Fibroblast of skin of back (primary cell): Measurements from ENCODE around the gene SSBP4.

Experiments
- DNase-seq: peaks from one replicate; pipeline ENCODE4 v3.0.0-alpha.2; 2013

Gene SSBP4

DNA sequence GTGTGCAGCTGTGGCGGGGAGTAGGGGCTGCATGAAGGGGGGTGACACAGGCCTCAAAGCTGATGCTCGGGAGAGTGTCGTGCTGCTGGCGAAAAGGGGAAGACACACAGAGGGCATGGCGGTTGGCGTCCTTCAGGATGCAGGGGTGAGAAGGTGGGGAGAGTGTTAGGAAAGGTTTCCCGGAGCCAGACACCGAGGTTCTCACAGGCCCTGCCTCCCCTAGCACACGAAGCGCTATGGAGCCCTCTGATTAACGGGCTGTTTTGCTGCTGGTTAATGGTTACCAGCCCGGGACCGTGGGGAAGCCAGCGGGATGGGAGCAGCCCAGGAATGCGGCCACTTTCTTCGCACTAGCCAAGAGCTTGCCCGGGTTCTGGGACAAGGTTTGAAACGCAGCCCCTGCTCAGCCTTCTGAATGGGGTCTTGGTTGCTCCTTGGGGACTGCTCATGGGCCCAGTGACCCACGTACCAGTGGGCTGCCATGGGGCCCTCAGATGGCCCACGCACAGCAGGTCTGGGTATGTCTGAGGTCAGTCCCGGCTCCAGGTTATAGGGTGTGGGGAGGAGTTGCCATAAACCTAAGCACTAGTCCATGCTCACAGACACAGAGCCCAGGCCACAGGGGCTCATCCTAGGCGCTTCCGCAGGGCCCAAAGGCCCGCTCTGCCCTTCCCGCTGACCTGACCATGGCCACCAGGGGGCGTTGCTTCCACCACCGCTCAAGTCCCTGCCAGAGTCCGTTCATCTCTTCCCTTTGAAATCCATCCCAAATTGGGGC is 50.1 kb downstream of the SSBP4 start:
- peak; percentile 56 for DNase-seq

DNA sequence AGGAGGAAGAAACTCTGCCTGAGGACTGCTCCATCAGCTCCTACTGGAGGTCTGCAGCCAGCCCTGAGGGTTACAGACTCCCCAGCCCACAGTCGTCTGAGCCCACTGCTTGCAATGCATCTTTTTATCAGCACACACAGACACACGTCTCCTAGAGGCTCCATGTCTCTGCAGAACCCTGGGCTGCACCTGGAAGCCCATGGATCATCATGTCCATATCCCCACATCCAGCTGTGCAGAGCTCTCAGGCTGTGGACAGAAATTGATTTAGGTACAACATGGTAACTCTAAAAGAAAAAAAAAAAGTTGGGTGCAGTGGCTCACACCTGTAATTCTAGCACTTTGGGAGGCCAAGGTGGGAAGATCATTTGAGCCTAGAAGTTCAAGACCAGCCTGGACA is 51.6 kb downstream of the SSBP4 start:
- no peak for DNase-seq

DNA sequence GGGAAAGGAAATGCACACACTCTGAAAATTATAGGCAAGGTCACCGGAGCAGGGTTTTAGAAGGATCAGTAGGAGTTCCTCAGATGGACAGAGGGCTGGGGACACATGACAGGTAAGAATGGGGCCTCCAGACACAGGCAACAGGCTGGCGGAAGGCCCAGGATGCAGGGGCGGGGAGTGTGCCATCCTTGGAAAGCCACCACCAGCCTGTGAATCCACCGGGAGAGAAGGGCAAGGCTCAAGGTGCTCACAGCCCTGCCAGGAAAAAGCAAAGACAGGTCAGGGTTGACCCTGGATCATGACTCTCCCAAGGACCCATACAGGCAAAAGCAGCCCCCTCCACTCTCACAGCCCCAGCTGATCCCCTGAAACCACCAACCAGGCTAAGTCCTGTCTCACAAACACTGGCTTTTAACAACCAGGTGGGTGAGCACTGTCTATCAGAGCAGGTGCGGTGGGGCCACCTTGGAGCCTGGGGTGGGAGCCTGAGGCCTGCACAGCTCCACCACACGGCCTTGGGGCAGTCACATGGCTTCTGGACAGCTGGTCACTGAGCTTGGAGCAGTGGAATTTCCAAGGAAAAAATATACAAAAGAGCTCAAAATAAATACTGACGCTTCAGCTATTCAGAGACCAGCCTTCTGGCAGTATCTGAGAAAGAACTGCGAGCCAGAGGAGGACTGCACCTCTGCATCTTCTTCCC is 54.0 kb downstream of the SSBP4 start:
- no peak for DNase-seq

DNA sequence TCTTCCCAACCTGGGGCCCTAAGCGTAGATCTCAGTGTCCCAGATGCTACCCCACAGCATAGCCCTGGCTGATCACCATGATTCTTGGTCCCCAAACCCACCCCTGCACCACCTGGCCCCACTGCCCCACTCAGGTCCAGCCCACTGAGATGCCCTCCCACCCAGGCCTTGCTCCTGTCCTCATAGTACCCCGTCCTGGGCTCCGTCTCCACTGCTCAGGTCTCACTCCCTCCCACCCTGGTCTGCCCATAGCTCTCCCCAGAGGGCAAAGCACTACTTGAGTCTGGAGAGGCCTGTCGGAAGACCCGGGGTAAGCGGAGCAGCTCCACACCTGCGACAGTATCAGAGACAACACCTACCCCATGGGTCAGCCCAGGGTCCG is 54.5 kb downstream of the SSBP4 start:
- no peak for DNase-seq

DNA sequence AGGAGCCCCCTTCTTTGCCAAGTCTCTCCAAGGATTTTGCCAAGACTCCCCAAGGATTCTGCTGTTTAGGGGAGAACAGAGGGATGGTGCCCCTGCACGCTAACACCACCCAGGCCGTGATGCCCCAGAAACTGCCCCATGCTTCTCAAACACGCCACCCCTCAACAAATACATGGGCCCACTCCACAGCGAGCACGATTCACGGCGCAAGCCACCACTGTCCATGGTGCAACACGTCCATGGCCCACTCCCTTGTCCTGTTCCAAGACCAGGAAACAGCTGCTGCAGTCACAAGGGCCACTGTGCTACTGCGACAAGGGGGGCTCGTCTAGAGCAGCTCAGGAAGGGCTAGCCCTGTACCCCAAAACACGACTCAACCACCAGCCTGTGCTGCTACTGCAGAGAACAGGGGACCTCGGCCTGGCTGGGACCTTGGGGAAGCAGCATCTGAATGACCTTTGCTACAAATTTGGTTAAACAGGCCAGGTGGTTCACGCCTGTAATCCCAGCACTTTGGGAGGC is 55.2 kb downstream of the SSBP4 start:
- DNase-seq, result no peak

DNA sequence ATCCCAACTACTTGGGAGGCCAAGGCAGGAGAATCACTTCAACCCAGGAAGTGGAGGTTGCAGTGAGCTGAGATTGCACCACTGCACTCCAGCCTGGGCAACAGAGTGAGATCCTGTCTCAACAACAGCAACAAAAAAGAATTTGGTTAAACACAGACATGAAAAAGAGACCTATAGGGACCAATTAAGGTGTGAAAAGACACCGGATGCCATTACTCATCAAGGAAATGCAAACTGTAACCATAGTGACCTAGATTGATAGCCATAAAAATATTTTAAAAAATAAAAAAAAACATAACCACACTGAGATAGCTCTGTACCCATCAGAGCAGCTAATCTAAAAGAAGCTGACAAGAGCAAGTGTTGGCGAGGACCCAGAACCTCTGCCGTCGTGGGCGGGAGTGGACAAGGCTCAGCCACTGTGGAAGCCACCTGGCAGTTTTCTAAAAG is 55.8 kb downstream of the SSBP4 start:
- no peak for DNase-seq

DNA sequence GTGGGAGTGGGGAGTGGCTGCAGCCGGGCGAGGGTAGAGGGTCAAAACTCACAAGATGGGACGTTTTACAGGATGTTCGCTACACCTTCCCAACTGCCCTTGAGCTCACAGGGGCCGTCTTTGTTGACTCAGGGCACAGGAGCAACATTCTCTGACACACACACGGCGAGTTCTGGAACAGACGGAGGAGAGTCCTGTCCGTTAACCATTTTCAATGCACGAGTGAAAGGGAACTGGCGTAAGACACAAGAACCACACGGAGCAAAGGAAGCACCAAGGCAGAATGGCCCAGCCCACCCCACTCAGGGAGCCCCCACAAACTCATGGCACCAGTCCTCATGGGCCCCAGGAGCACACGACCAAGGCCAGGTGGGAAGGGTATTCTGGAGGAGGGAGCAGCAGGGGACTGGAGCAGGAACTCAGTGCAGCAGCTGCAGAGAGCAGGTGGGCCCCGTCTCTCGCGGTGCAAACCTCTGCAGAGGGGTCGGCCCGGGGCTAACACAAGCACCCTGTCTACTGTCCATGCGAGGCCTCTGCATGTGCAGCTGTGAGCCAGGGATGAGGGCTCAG is 56.6 kb downstream of the SSBP4 start:
- no peak for DNase-seq

DNA sequence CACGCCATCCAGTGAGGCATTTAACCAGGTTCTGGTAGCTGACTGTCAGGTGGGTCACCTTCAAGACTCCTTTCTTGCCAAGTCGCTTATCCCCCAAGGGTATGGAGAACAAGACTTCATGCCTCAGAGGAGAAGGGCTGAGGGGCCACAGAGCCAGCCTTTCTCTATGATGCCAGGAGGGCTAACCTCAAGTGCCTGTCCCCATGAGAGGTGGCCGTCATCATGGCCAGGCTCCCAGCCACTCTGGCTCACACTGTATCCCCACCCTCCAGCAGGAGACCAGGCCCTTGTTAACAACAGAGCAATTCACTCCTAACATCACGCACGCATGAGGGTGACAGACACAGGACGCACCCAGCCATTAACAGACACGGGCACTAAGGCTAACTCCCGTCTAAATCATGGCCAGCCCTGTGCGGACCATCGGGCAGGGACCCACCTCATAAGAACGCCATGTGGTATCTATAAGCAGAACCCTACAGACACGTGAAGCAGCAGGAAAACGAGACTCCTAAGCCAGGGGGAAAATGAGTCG is 57.4 kb downstream of the SSBP4 start:
- DNase-seq, result no peak

DNA sequence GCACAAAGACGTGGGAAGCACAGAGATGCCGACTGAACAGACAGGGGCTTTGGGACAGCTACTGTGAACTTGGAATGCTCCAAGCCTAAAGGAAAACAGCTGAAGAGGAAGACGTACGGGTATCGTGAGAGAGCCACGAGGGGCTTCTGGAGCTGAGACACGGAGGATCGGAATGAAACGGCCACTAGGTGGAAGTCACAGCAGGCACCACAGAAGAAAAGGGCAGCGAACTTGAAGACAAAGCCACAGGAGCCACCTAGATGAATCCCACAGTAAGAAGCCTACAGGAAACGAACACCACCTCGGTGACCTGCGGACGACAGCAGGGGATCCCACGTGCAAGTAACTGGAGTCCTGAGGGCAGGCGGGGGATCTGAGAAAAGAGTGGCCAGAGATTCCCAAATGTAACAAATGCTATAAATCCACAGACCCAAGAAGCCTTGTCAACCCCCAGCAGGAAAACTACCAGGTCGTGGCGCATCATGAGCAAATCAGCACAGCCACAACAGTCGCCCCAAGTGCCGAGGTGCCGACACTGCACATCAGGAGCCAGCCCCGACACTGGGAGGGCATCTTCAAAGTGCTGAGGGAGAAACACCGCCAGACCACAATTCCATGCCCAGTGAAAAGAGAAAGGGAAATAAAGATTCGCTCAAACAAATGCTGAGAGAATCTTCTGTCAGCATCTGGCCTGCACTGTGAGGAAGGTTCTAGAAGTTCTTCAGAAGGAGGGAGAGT is 58.0 kb downstream of the SSBP4 start:
- no peak for DNase-seq

DNA sequence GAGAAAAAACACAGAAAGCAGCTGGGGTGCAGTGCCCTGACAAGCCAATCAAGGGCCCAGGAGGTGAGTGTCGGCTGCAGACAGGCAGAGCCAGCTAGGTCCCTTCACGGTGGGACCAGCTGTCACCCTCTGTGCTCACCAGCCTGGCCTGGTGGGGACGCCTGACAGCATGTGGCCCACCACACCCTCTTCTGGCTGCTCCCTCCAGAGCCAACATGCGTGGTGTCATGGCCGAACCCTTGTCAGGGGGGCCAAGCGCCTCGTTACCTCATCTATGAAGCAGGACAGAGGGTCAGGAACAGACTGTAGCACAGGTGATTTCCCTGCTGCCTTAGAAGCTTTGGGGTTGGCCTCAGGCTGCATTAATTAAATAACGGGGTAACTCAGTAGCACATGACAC is 58.8 kb downstream of the SSBP4 start:
- no peak for DNase-seq

DNA sequence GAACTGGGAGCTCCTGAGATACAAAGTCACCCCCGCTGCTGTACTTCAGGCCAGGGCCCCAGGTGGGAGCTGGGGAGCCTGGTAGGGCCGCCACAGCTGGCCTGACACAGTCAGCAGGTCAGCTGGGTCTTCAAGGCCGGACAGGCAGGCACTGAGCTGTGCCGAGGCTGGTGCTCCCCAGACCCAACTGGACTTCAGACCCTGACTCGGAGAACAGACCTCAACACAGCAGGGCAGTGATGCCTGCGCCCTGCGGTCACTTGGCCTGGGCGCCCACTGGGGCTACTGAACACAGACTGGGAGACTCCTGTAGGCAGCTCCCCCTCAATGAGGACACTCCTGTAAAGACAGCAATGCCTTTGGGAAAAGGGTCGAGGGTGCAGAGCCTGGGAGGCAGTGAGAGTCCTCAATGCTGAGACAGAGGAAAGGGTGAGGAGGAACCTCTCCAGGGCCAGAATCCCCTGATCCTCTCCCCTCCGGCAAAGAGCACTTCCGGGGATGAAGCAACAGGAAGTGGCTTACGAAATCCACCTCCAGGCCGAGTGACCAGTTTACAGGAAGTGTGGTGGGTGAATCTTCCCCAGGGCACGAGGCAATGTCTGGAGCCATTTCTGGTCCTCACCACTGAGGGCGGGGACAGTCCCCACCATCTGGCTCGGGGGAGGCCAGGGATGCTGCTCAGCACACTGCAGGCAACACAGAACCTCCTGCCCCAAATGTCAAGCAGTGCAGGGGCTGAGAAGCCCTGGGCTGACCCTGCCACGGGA is 59.5 kb downstream of the SSBP4 start:
- DNase-seq, result peak; percentile 89

DNA sequence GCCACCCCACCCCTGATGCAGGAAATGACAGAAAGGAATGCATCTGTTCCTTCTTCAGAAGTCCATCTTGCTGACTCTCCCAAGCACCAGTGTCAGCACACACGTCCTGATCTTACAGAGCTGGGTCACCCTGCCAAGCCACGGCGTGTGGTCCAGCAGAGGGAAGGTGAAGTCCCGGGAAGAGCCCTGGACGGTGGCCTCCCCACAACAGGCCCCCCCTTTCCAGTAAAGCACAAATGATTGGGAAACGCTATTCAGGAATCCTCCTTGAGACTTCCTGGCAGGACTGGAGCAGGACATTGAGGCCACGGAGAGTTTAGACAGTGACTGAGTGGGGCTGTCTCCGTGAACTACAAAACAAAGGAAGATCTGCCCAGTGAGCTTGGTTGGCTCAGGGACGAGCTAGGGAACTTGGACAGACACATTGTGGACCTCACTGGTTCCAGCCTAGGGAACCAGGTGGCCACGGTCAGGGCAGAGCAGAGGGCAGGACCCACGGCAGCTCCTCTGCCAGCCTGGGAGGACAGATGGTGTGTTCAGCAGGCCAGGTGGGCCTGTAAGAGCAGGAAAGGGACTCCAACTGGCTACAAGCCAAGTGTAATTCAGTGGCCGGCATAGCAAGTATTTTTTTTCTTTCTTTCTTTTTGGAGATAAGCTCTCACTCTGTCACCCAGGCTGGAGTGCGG is 61.0 kb downstream of the SSBP4 start:
- DNase-seq, result peak; percentile 68

DNA sequence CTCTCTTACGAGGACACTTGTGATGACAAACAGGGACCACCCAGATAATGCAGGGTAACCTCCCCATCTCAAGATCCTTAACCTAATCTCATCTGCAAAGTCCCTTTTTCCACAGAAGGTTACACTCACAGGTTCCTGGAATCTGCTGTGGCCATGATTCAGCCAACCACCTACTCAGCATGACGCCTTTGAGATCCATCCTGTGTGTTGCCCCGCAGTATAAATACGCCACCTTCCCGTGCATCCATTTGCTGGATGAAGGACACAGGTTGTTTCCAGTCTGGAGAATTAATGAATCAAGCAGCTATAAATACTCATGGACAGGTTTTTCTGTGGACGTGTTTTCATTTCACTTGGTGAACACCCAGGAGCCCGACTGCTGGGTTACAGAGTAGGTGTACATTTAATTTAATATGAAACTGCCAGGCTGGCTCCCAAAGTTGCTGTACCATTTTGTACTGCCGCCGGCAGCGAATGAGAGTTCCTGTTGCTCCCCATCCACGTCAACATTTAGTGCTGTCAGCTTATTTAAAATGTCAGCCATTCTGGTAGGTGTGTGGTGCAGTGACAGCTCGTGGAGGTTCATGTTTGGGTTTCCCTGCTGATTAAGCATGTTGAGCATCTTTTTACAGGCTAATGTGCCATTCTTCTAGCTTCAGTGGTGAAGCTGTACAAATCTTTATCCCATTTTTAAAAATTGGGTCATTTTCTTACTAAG is 62.5 kb downstream of the SSBP4 start:
- no peak for DNase-seq

DNA sequence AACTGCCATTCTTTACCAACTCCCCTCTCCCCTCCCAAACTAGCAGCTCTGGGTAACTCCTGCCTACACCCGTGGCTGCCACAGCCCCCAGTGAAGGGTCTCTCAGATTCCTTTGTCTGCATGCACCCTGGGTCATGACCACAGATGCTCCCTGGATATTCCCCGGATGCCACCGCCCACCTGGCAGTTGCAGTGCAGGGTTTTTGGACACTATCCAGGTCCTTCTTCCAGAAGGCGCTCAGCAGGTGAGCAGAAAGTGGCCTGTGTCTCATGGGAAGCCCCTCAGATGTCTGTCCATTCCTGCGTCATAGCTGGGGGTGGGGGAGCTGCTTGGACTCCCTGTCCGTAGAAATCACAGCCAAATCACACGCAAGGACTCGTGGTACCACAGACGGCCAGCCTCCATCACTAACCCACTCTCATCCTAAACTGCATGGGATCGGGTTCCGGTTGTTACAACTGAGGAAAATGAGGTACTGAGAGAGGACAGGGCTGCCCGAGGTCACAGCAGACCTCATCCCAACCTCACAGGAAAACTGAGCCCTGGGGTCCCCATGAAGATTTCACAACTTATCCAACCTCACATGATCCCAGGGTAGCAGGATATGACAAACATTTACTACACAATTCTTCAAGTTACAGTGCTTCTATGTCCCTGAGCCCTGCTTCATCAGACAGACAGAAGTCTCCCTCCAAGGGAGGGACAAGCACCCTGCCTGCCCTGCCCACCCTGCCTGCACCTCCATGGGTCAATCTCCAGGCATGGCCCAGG is 64.1 kb downstream of the SSBP4 start:
- no peak for DNase-seq
